NCI-H1417 (cell line): ENCODE data around the gene AFG1L.
"Not testable (repeated sequence)": the region's sequence is repeated elsewhere in the genome, so short reads cannot be mapped to it uniquely, and the experiment has no call there.

Experiments
- DNase-seq, 3 experiments: peaks; one replicate each; lab custom pipeline; 2025; lab: John Stamatoyannopoulos, UW

AFG1L gene

GRCh38 chr6:108288742-108289141 is 6.1 kb upstream of the AFG1L start:
- no peak for DNase-seq

GRCh38 chr6:108291091-108291490 is 3.8 kb upstream of the AFG1L start:
- no peak for DNase-seq

GRCh38 chr6:108292561-108292960 is 2.3 kb upstream of the AFG1L start:
- not testable (repeated sequence) for DNase-seq

- no peak for DNase-seq
These were observed 1.1 kb upstream of the AFG1L start for GRCh38 chr6:108293527-108294296.

GRCh38 chr6:108294297-108294726 is 542 bp upstream of the AFG1L start:
- DNase-seq: no peak

- no peak for DNase-seq
These were observed 822 bp downstream of the AFG1L start for GRCh38 chr6:108295676-108296075.

GRCh38 chr6:108302386-108302785 is 7.5 kb downstream of the AFG1L start:
- DNase-seq: no peak

GRCh38 chr6:108304646-108305045 is 9.8 kb downstream of the AFG1L start:
- no peak for DNase-seq

- DNase-seq: not testable (repeated sequence)
These were observed 13.8 kb downstream of the AFG1L start for GRCh38 chr6:108308641-108309040.

GRCh38 chr6:108309844-108310243 is 15.0 kb downstream of the AFG1L start:
- no peak for DNase-seq

GRCh38 chr6:108312605-108313004 is 17.8 kb downstream of the AFG1L start:
- no peak for DNase-seq

- no peak for DNase-seq
These were observed 26.4 kb downstream of the AFG1L start for GRCh38 chr6:108321253-108321747.

GRCh38 chr6:108322728-108323127 is 27.9 kb downstream of the AFG1L start:
- no peak for DNase-seq

- no peak for DNase-seq
These were observed 29.0 kb downstream of the AFG1L start for GRCh38 chr6:108323710-108324466.

GRCh38 chr6:108330221-108330785 is 35.4 kb downstream of the AFG1L start:
- not testable (repeated sequence) for DNase-seq

- no peak for DNase-seq
These were observed 36.0 kb downstream of the AFG1L start for GRCh38 chr6:108330806-108331205.

GRCh38 chr6:108331982-108332381 is 37.1 kb downstream of the AFG1L start:
- DNase-seq: no peak

GRCh38 chr6:108336971-108337370 is 42.1 kb downstream of the AFG1L start:
- DNase-seq: no peak

- DNase-seq: no peak
These were observed 42.9 kb downstream of the AFG1L start for GRCh38 chr6:108337721-108338120.

GRCh38 chr6:108341372-108341771 is 46.5 kb downstream of the AFG1L start:
- DNase-seq: no peak

GRCh38 chr6:108343894-108344293 is 49.0 kb downstream of the AFG1L start:
- DNase-seq: no peak

GRCh38 chr6:108348655-108349349 is 53.9 kb downstream of the AFG1L start:
- no peak for DNase-seq
